Stimulated activated CD4-positive, alpha-beta T cell treated with anti-CD3 and anti-CD28 coated beads, TNF-alpha, amount 100 ng/mL, for 1 hour (primary cell): ENCODE measurements around the gene G3BP1.
"Not testable (repeated sequence)": the region's sequence is repeated elsewhere in the genome, so short reads cannot be mapped to it uniquely, and the experiment has no call there.

ENCODE experiments used
- DNase-seq, 3 donors: peaks; one replicate each; pipeline ENCODE4 v3.0.0-alpha.2; 2020; ENCODE audit warnings: low read depth in 3 of 3, low spot score in 1 of 3

The G3BP1 gene

DNA sequence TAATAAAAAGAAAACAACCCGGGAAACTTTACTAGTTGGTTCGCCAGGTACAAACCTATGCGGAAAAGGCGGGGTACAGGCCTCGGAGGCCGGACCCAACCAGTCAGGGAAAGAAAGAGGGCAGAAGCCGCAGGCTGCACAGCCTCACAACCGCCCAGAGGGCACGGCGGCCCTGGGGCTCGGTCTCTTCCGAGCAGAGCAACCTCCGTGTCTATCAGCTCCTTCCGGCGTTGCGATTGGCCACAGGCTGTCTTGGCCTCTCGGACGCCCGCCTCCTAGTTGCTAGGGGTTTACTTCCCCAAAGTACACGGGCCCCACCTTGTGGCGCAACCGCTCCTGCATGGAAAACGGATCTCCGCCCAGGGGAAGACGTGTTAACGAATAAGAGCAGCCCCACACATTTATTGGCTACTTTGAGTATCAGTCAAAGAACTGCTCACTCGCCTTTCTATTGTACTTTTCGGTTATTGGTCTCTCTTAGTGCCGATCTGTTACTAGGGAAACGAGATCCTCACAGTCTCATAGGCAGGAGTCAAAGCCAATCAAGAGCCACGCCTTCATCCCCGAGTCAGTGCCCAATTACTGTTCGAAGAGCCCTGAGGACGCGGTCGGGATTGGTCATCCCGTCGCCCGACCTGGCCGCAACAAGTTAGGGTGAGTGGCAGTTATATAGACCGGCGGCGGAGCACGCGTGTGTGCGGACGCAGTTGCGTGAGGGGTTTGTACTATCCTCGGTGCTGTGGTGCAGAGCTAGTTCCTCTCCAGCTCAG, at the start of gene G3BP1:
Gene G3BP1 (plus strand): TSS at position 696 of the 770 bp plus-strand sequence. CDS start 14,667 bp downstream, outside the sequence.
- peak; percentile 91 to 98 (median 97) for DNase-seq

DNA sequence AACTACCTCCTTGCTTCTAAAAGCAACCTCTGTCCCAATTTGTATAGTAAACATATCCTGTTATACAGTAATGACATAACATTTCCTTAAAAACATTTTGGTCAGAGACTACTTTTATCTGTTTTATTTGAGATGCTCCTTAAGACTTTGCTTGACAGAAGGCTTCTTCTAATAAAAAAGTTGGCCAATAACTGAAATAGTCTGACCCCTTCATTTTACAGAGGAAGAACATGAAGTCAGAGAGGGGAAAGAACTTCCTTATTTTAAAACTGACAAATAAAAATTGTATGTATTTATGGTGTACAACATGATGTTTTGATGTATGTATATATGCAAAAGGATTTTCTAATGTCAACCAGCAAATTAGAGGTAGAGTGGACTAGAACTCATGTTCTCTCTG, 49.2 kb upstream of the G3BP1 start:
- no peak for DNase-seq

DNA sequence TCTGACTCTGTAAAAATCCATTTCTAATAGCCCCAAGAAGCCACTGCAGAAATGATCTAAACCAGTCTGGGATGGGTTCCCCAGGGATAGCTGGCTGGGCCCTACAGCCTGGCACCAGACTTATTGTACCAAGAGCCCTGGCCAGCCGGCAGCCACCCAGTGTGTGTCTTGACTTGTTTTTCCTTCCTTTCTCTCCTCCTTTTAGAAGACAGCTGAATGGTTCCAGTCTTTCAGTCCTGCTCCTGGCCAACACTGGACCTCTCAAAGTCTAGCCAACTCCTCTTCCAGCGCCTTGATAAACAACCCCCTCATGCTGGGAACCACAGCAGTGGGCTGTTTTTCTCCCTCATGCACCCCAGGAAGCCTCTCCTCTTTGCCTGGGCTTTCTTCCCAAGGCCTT, 47.4 kb upstream of the G3BP1 start:
- DNase-seq, result no peak

DNA sequence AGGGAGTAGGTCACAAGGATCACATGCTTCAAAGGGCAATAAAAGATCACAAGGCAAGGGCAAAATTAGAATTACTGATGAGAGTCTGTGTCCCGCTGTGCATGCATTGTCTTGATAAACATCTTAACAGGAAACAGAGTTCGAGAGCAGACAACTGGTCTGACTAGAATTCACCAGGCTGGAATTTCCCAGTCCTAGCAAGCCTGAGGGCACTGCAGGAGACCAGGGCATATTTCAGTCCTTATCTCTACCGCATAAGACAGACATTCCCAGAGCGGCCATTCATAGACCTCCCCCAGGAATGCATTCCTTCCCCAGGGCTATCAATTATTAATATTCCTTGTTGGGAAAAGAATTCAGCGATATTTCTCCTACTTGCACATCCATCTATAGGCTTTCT, 42.2 kb upstream of the G3BP1 start:
- DNase-seq, result not testable (repeated sequence)

DNA sequence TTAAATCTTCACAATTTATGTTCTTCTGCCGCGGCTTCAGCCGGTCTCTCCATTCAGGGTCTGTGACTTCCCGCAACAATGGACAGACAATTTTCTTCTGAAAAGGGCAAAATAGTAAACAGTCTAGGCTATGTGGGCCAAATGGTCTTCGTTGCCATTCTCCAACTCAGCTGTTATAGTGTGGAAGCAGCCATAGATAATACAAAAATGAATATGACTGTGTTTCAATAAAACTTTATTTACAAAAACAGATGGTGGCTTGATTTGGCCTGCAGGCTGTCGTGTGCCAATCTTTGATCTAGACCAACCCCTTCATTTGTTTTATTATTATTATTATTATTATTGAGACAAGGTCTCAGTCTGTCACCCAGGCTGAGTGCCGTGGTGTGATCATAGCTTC, 41.4 kb upstream of the G3BP1 start:
- no peak for DNase-seq

DNA sequence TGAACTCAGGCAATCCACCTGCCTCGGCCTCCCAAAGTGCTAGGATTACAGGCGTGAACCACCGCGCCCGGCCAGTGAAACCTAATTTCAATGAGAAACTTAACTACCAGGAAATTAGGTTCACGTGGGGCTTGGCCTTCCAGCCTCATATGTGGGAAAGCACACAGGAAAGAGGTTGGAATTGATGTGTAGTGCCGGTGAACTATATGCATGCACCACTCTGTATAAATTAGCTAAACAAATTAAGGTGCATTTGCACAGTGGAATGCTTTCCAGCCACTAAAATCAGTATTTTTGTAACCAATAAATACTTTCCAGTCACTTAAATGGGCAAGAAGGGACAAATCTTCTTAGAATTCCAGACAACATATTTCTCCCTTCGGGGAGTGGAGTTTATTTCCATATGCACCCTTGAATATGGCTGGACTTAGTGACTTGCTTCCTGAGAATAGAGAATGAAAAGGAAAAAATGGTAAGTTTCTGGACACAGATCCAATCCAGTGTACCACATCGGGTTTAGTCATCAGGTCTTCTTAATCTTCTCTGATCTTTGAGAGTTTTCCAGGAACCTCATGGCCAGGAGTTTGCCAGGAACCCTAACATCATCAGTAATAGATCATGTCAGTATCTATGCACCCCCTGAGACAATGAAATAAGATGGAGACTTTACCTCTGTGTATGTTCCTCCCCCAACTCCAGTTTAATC, 38.2 kb upstream of the G3BP1 start:
- no peak for DNase-seq

DNA sequence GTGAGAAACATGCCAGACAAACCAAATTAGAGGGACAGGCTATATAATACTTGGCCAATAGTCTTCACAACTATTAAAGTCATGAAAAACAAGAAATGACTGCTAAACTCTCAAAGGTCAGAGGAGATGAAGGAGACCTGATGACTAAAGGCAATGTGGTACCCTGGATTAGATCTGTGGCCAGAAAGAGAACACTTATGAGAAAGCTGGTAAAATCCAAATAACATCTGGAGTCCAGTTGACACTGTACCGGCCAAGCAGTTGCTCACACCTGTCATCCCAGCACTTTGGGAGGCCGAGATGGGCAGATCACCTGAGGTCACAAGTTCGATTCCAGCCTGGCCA, 37.7 kb upstream of the G3BP1 start:
- no peak for DNase-seq

DNA sequence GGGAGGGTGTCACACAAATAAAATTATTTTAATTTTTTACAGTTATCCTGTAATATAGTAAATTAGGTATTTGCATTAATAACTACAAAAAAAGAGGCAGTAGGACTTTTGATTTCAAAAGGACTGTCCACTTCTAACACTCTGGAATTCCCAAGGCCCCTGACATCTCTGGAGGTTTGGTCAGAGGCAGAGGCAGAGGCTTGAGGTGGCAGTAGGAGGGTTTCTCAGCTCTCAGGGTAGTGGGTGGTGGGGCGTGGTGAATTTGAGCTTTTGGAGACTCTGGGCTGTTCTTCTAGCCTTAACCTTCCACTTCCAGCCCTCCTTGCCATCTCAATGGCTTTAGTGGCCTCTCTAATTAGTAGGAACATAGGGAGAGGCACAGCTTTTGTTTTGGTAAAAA, 36.1 kb upstream of the G3BP1 start:
- DNase-seq, result no peak

DNA sequence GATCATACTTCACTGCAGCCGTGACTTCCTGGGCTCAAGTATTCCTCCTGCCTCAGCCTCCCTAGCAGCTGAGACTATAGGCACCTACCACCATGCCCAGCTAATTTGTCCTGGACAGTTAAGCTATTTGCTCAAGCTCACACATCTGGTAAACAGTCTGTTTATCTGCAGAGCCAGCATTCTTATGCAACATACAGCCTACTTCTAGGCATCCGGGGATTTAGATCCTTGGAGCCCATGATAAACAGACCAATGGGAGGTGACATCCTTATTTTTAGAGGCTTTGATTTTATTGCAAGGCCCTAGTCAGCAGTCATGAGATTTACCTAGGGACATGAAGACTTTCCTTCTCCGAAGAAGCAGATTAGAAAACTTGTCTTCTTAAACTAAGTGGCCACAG, 34.3 kb upstream of the G3BP1 start:
- DNase-seq, result no peak

DNA sequence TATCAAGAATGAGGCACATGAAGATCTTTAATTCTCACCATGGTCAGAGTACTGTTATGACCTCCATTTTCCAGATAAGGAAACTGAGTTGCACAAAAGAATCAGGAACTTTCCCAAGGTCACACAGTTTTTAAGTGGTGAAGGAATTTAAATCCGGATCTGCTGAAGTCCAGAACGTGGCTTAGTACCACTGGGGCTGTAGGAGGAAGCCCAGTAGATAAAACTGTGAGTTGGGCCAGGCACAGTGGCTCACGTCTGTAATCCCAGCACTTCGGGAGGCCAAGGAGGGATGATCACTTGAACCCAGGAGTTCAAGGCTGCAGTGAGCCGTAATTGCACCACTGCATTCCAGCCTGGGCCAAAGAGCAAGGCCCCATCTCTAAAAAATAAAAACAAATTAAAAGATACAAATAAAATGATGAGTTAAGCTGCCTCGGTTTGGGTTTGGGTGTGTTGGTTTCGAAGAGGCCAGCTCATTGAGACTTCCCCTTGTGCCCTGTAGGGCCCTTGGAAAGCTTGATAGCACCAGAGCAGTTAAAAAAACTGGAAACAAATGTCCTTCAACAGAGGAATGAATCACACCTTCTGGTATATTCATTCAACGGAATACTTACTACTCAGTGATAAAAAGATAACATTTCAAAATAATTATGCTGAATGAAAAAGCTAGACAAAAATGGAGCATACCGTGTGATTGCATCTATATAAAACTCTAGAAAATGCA, 33.5 kb upstream of the G3BP1 start:
- DNase-seq, result no peak

DNA sequence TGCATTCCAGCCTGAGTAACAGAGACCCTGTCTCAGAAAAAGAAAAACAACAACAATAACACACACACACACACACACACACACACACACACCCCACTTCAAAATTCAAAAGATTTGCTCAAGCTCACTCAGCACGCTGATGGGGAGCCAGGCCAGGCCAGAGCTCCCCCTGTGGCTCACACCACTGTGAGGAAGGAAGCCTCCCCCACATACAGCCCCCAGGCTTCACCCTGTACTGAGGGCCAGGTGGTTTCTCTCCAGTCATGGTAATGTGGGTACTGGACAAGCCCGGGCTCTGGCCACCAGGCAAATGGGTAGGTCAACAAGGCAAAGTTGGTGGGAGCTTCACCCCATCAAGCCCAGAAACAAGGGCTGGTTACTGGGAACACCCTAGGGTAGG, 32.4 kb upstream of the G3BP1 start:
- DNase-seq, result no peak

DNA sequence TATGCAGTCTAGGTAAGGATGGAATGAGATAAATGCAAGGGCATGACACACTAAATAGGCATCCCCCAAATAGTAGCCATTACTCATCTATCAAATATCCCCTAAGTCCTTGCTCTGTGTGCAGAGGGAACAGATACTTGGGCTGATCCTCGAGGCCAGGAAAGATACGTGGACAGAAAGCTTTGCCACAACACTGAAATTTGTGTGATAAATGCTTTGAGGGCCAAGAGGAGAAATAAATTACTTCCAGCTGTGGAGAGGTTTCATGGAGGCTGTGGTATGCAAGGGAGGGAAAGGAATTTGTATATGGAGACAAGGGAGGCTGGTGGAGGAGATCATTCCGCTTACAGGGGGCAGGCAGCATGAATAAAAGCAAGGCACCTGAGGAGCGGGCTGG, 31.8 kb upstream of the G3BP1 start:
- DNase-seq, result no peak

DNA sequence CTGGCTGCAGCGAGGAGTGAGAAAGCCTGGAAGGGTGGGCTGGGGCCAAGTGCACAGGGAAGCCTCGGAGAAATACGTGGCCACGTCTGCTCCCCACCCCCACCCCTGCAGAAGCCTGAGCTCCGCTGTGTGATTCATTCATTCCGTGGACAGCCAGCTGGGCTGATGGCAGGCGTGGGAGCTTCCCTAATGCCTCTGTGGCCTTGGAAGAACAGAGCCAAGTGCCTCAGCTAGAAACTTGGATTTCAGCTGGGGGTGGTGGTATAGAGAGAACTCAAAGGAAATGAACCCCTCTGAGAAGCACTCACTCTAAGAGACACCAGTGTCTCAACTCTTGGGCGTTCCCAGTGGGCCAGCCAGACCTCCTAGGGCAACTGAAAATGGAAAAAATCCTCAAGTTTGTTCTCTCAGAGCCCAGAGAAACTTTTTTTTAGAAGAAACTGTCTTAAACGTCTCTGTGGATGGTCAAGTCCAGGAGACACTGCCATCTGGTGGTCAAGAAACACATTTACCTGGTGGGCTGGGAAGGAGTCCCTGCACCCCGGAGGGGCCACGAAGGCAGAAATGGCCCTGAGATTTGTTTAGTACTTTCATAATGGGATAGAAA, 31.3 kb upstream of the G3BP1 start:
- peak in 1 of 3 donors; percentile 22 for DNase-seq

DNA sequence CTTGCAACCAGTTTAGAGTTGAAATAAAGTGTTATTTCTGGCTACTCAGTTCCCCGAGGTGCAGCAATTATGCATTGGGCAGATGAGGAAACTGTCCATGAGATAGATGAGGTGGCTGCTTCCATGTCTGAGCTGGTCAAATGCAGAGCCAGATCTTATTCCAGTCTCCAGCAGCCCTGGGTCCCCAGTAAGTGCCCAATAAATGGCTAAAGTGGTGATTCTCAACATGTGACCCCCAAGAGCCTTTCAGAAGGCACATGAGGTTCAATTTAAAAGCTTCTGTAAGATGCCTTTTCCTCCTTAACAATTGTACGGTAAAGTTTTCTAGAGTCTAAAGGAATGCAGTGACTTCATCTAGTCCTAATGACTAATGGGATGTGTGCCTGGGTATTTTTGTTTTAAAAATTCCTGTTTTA, 30.8 kb upstream of the G3BP1 start:
- no peak for DNase-seq

DNA sequence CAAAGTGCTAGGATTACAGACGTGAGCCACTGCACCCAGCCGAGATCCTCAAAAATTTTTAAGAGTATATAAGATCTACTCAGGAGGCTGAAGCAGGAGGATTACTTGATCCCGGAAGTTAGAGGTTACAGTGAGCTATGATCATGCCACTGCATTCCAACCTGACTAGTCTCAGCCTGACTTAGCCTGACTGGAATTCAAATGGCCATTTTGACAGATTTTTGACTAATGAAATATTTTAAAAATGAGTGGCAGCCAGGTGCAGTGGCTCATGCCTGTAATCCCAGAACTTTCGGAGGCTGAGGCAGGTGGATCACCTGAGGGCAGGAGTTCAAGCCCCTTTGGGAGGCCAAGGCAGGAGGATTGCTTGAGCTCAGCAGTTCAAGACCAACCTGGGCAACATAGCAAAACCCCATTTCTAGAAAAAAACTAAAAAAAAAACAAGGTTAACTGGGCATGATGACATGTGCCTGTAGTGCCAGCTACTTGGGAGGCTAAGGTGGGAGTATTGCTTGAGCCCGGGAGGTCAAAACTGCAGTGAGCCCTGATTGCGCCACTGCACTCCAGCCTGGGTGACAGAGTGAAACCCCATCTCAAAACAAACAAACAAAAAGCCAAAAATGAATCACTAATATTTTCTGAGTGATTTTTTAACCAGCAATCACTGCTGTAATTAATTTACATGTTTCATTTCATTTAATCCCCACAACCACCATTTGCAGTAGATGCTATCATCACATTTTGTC, 29.9 kb upstream of the G3BP1 start:
- DNase-seq, result no peak

DNA sequence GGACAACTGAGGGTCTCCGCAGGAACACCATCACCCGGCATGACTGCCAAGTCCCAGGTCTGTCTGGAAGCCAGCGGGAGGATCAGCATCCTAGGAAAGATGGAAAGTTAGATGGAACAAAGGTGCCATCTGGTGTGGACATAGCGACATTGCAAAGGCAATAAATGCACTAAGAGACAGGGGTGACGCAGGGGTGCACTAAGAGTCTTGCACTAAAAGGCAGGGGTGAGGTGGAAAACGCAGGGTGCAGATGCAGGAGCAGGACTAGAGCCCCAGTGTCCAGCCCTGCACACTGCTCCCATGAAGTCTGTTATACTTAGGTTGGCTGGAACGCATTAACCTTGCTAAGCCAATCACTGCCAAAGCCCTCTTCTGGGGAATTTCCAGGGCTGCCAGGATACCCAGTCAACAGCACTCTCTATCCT, 28.9 kb upstream of the G3BP1 start:
- no peak for DNase-seq

DNA sequence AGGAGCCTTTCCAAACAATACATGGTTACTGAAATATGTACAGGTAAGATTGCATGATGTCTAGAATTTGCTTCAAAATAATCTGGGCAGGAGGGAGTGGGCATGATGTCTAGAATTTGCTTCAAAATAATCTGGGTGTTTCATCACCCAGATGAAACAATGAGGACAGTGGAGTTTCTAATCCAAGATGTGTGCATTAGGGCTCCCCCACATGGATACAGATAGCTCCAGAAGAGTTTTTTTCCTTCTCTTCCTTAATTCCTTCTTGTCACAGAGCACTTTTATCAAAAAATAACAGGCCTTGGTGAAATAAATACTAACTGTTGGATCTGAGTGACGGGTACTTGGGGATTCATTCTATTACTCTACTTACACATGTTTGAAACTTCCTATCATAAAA, 28.2 kb upstream of the G3BP1 start:
- no peak for DNase-seq

DNA sequence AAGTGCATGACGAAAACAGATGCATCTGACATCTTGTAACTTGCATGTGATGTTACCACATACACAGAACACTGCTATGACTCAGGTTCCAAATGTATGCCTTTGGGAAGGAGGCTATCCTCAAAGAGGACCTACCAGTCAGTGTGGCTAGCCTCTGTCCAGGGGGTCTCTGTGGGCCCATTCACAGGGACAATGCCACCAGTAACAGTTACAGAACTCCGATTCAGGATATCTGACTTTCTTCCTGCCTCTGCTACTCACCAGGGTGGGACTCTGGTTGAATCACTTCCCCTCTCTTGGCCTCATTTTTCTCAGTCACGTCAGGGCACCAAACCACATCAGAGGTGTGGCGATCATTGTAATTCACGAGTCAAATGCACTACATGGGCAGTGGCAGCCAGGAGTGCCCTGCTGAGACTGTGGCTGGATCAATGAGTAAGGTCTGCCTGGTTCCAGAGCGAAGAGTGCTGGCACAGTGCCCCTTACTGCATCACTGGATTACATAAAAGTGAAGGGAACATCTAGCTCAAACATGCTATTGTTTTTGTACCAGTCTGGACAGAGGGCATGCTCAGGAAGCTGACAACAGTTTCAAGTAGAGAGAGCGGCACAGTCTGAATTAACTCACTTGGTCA, 26.6 kb upstream of the G3BP1 start:
- no peak for DNase-seq

DNA sequence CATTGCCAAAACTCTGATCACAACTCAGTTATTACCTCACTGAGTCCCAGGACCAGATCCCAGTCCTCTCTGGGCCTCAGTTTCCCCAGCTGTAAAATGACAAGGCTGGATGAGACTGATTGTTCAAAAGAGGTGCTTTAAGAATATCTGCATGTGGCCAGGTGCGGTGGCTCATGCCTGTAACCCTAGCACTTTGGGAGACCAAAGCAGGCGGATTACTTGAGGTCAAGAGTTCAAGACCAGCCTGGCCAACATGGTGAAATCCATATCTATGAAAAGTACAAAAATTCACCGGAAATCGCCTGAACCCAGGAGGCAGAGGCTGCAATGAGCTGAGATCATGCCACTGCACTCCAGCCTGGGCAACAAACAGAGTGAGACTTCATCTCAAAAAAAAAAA, 21.6 kb upstream of the G3BP1 start:
- no peak for DNase-seq

DNA sequence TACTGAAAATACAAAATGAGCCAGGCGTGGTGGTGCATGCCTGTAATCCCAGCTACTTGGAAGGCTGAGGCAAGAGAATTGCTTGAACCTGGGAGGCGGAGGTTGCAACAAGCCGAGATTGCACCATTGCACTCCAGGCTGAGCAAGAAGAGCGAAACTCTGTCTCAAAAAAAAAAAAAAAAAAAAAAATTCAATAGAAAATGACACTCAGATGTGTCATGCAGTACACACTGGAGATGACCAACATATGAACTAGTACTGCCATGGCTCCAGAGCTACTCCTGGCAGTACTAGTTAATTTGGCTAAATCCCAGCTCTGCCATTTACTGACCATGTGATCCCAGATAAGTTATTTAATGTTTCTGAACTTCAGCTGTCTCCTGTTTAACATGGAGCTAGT, 20.7 kb upstream of the G3BP1 start:
- DNase-seq, result no peak

DNA sequence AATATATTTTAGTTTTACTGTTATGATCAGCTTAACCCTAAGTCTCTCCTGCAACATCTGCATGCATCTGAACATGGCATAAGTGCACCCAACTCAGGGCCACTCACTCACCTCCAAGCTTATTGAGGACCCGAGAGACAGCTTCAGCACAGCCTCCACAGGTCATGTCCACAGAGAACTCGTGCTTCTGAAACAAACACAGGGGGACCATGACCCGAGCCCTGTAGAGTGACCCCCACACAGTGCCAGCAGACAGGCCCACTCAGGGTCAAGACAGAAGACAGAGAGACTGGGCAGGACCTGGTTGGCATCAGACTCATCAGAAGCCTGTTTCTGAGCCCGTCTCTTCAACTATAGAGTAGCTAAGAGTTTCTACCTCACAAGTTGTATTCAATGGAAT, 20.2 kb upstream of the G3BP1 start:
- no peak for DNase-seq
